Smooth muscle cell (in vitro differentiated cells): Measurements from ENCODE around the gene ARHGAP18. TPM values are rescaled to one million over a fixed set of nuclear protein-coding genes. Genes with fewer than 3 reads are reported as not detected.

Experiments used
- DNase-seq: peaks from one replicate; lab custom pipeline; 2025; ENCODE audit not compliant: unreplicated experiment; lab: John Stamatoyannopoulos, UW
- H2AFZ ChIP-seq: fragments of 200-600 bp; sonication (generic); 2 replicates; pipeline ENCODE4 v1.6.0; 2016; ENCODE audit warnings: antibody characterized with exemption, low read depth, mild to moderate bottlenecking
- H3F3A ChIP-seq: fragments of 200-600 bp; sonication (generic); 2 replicates; pipeline ENCODE4 v1.6.0; 2017; ENCODE audit warnings: antibody characterized with exemption, low read depth
- H3K27ac ChIP-seq: fragments of 200-600 bp; sonication (generic); 2 replicates; pipeline ENCODE4 v1.5.1; 2016; ENCODE audit warnings: low read depth, mild to moderate bottlenecking
- H3K27me3 ChIP-seq: fragments of 200-600 bp; sonication (generic); 2 replicates; pipeline ENCODE4 v1.6.1; 2016; ENCODE audit warnings: low read depth, mild to moderate bottlenecking
- H3K36me3 ChIP-seq: fragments of 200-600 bp; sonication (generic); 2 replicates; pipeline ENCODE4 v1.5.1; 2016; ENCODE audit warnings: low read depth
- H3K4me1 ChIP-seq: fragments of 200-600 bp; sonication (generic); 2 replicates; pipeline ENCODE4 v1.5.1; 2016; ENCODE audit warnings: low read depth
- H3K4me2 ChIP-seq: fragments of 200-600 bp; sonication (generic); 2 replicates; pipeline ENCODE4 v1.6.0; 2016; ENCODE audit warnings: mild to moderate bottlenecking
- H3K4me3 ChIP-seq: fragments of 200-600 bp; sonication (generic); 2 replicates; pipeline ENCODE4 v1.5.1; 2016; ENCODE audit warnings: mild to moderate bottlenecking
- H3K79me2 ChIP-seq: fragments of 200-600 bp; sonication (generic); 2 replicates; pipeline ENCODE4 v1.6.0; 2016; ENCODE audit warnings: low read depth, mild to moderate bottlenecking
- H3K9ac ChIP-seq: fragments of 200-600 bp; sonication (generic); 2 replicates; pipeline ENCODE4 v1.6.0; 2016; ENCODE audit warnings: low read depth
- H3K9me3 ChIP-seq: fragments of 200-600 bp; sonication (generic); replicated peaks from 2 replicates; pipeline ENCODE4 v1.5.1; 2016; ENCODE audit warnings: low read depth
- H4K20me1 ChIP-seq: fragments of 200-600 bp; sonication (generic); 2 replicates; pipeline ENCODE4 v1.6.0; 2016; ENCODE audit warnings: low read depth
- CTCF ChIP-seq: fragments of 200-600 bp; sonication (generic); IDR thresholded peaks from 2 replicates; pipeline ENCODE4 v1.5.1; 2017; ENCODE audit warnings: borderline replicate concordance, mild to moderate bottlenecking, antibody characterized with exemption; ENCODE audit not compliant: insufficient read depth, poor library complexity, severe bottlenecking
- WGBS: methylation state at CpG from one replicate; pipeline ENCODE4 v1.1.7; 2016; ENCODE audit warnings: low lambda C conversion rate; 5-methylcytosine and 5-hydroxymethylcytosine counted together
- polyA plus RNA-seq: library from polyadenylated mRNA; unstranded; fragments of >200 nt; fragmentation: Nextera tagmentation; extraction: Ambion mirVana; gene quantifications from 2 replicates; pipeline ENCODE4 v1.2.1, GENCODE V29; 2016
- total RNA-seq: library from RNA; depleted of rRNA; stranded (reverse); fragments of >200 nt; gene quantifications from 2 replicates; pipeline ENCODE4 v1.2.3, GENCODE V29; 2014

The ARHGAP18 gene
- total and polyA plus RNA-seq, 2 experiments from 2014 or later = 3.2 to 9.6 TPM

DNA sequence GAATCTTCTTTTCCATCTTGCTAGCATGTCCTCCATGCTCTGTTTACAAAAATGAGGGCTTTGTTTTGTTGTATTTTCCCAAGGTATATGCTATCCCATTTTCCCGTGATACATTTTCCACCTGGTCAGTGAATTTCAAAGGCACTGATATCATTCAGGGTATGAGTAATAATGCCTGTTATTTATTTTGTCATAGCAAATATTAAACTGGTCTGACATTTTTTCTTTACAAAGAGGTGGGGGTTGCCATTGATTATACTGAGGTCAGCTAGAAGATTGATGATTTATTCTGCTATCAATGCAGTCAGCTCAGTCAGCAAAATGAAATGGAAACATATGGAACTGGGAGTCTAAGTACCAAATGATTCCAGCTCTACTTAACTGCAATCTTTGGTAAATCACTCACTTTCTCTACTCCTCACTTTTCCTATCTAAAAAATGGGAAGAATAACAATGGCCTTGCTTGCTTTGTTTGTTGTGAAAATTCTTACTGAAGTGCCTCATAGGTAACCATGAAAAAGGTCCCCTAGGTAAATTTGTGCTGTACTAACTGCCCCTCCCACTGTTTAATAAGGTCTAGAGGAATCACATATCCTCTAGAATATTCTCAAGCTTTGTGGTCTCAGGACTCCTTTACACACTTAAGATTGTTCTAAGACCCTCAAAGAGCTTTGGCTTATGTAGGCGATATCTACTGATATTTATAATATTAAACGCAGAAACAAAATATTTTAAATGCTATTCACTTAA, 64.0 kb downstream of the ARHGAP18 start:
- Histone ChIP-seq H3K36me3 (no peaks in the 10 kb centered on the region), H4K20me1 (no peaks in the 10 kb centered on the region), H3K79me2 (no peaks in the 10 kb centered on the region), H3K27ac (peak overlapping the region; percentile 44), H3K27me3 (no peaks in the 10 kb centered on the region), H3K9me3 (no peaks in the 10 kb centered on the region), H3K4me2 (no peak overlapping the region), H3F3A (peaks cover 7% of the 10 kb centered on the region), H3K4me1 (peaks cover 7% of the 10 kb centered on the region), H3K9ac (no peak overlapping the region), H3K4me3 (no peak overlapping the region), H2AFZ (peak overlapping the region; percentile 26)
- DNase-seq = no peak
- 90% methylated on average over 3 of the region's 3 CpGs for WGBS
- TF ChIP-seq CTCF = no peak

DNA sequence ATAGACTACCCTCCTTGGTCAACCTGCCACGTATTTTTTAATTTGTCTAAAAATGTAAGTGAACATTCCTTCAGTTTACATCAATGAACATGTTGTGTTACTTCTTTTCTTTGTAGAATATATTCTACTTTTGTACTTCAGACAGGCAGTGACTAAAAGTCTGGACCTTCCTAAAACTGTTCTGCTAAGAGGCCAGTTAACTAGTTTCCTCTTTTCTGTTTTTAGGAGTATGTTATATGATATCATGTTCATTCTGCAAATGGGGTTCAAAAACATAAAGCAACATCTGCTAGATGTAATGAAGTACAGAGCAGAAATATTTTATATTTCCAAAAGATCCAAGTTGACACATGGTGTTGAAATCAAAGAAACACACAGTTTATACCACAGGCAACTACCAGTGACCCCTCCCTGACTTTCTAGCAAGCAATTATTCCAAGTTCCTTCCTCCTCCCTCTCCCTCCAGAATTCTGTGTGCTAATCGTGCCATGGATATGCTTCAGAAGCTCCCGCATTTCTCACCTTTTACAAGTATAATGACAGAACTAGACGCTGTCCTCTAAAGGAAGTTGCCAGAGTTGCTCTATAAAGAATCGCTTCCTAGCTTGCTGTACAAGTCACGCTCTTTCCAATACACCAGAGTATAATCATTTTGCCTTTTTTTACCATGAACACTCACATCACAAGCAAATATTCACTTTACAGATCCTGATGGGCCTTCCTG, 64.7 kb downstream of the ARHGAP18 start:
- H3K9me3 ChIP-seq = no peaks in the 10 kb centered on the region
- no peak for TF ChIP-seq CTCF
- H3F3A ChIP-seq = peaks cover 7% of the 10 kb centered on the region
- WGBS = 61% methylated on average over 6 of the region's 6 CpGs
- no peak overlapping the region for H3K4me3 ChIP-seq
- peak overlapping the region; percentile 30 for H3K4me2 ChIP-seq
- no peaks in the 10 kb centered on the region for H3K36me3 ChIP-seq
- H3K9ac ChIP-seq = no peak overlapping the region
- H3K27me3 ChIP-seq = no peaks in the 10 kb centered on the region
- DNase-seq = no peak
- no peaks in the 10 kb centered on the region for H3K79me2 ChIP-seq
- no peaks in the 10 kb centered on the region for H4K20me1 ChIP-seq
- peak overlapping the region; percentile 26 for H2AFZ ChIP-seq
- peak overlapping the region; percentile 43 for H3K27ac ChIP-seq
- peaks cover 10% of the 10 kb centered on the region for H3K4me1 ChIP-seq

DNA sequence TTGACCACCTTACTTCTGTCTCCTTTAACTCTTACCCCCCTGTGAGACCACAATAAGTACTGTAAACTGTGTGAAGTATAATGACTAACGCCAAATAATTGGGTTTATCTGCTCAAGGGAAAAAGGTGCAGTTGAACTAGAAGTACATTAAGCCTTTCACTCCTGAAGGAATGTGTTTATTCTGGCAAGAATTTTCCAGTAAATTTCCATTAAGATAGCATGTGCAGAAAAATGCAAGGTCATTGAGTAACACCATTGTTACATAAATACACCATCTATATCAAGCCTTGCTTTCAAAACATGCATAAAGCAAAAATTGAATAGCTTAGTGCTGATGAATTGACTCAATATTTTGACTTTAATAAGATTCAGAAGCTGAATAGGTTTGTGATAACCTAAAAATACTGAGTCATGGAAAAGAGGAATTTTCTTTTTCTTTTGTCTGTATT, 65.4 kb downstream of the ARHGAP18 start:
- Histone ChIP-seq H3K79me2 (no peaks in the 10 kb centered on the region), H3K9ac (no peak overlapping the region)
- no peak for DNase-seq

More for the DNA sequence above, 65.4 kb downstream of the ARHGAP18 start:
- Histone ChIP-seq H3F3A (peaks cover 7% of the 10 kb centered on the region), H3K27ac (peak overlapping the region; percentile 43), H3K27me3 (no peaks in the 10 kb centered on the region), H3K4me1 (peaks cover 10% of the 10 kb centered on the region), H3K36me3 (no peaks in the 10 kb centered on the region), H3K4me2 (peak overlapping the region; percentile 30), H4K20me1 (no peaks in the 10 kb centered on the region), H3K9me3 (no peaks in the 10 kb centered on the region), H3K4me3 (no peak overlapping the region), H2AFZ (no peak overlapping the region)
- TF ChIP-seq CTCF = no peak
- WGBS = 40% methylated on average over 1 of the region's 1 CpG
